GM23338 (cell line): ENCODE data around the gene TUBGCP2. TPM values are rescaled to one million over a fixed set of nuclear protein-coding genes. Genes with fewer than 3 reads are reported as not detected.

ENCODE experiments used
- ATAC-seq: fragments of 200-7000 bp; cut with Tn5 transposase; 3 replicates; pipeline ENCODE4 v1.9.1; 2020
- DNase-seq: peaks from one replicate; pipeline ENCODE4 v3.0.0-alpha.2; 2015; ENCODE audit warnings: low spot score
- H2AFZ ChIP-seq: fragments of 200-600 bp; sonication (generic); 2 replicates; pipeline ENCODE4 v1.8.0; 2016; ENCODE audit warnings: antibody characterized with exemption, mild to moderate bottlenecking, moderate library complexity
- H3F3A ChIP-seq: fragments of 200-600 bp; sonication (generic); replicated peaks from 2 replicates; pipeline ENCODE4 v1.8.0; 2017; ENCODE audit warnings: antibody characterized with exemption, mixed run types, low read depth
- H3K27ac ChIP-seq: fragments of 200-600 bp; sonication (generic); 2 replicates; pipeline ENCODE4 v1.6.1; 2016; ENCODE audit warnings: low read depth
- H3K27me3 ChIP-seq: fragments of 200-600 bp; sonication (generic); 2 replicates; pipeline ENCODE4 v1.8.0; 2016; ENCODE audit warnings: mild to moderate bottlenecking, mixed run types, moderate library complexity; ENCODE audit not compliant: insufficient read depth
- H3K36me3 ChIP-seq: fragments of 200-600 bp; sonication (generic); 2 replicates; pipeline ENCODE4 v1.8.0; 2016; ENCODE audit warnings: mild to moderate bottlenecking; ENCODE audit not compliant: insufficient read depth
- H3K4me1 ChIP-seq: fragments of 200-600 bp; sonication (generic); 2 replicates; pipeline ENCODE4 v1.8.0; 2016; ENCODE audit warnings: mild to moderate bottlenecking, moderate library complexity; ENCODE audit not compliant: insufficient read depth
- H3K4me2 ChIP-seq: fragments of 200-600 bp; sonication (generic); 2 replicates; pipeline ENCODE4 v1.7.1; 2017; ENCODE audit warnings: mixed run types
- H3K4me3 ChIP-seq: fragments of 200-600 bp; sonication (generic); 2 replicates; pipeline ENCODE4 v1.6.1; 2016; ENCODE audit warnings: mixed run types
- H3K79me2 ChIP-seq: fragments of 200-600 bp; sonication (generic); replicated peaks from 2 replicates; pipeline ENCODE4 v1.8.0; 2017; ENCODE audit warnings: mild to moderate bottlenecking; ENCODE audit not compliant: insufficient read depth
- H3K9me2 ChIP-seq: fragments of 200-600 bp; sonication (generic); 2 replicates; pipeline ENCODE4 v1.8.0; 2017; ENCODE audit not compliant: insufficient read depth
- H4K20me1 ChIP-seq: fragments of 200-600 bp; sonication (generic); replicated peaks from 2 replicates; pipeline ENCODE4 v1.8.0; 2017; ENCODE audit warnings: mild to moderate bottlenecking; ENCODE audit not compliant: insufficient read depth
- H3K27ac Mint-ChIP-seq: 2 replicates; pipeline ENCODE4 v1.8.0; 2020; ENCODE audit warnings: inconsistent platforms, mild to moderate bottlenecking, moderate library complexity, mixed read lengths
- H3K27me3 Mint-ChIP-seq: 3 replicates; pipeline ENCODE4 v1.8.0; 2022; ENCODE audit warnings: low read depth, mild to moderate bottlenecking, moderate library complexity, mixed read lengths, inconsistent platforms; ENCODE audit not compliant: insufficient read depth, poor library complexity
- H3K36me3 Mint-ChIP-seq: 3 replicates; pipeline ENCODE4 v1.8.0; 2021; ENCODE audit warnings: low read depth, mild to moderate bottlenecking, inconsistent platforms, moderate library complexity, mixed read lengths
- H3K4me1 Mint-ChIP-seq: 3 replicates; pipeline ENCODE4 v1.8.0; 2020; ENCODE audit warnings: mild to moderate bottlenecking, inconsistent platforms, mixed read lengths
- H3K4me3 Mint-ChIP-seq: 3 replicates; pipeline ENCODE4 v1.8.0; 2021; ENCODE audit warnings: moderate library complexity, mild to moderate bottlenecking, inconsistent platforms, mixed read lengths
- H3K9me3 Mint-ChIP-seq: 3 replicates; pipeline ENCODE4 v1.8.0; 2020; ENCODE audit warnings: moderate library complexity, mild to moderate bottlenecking, inconsistent platforms, mixed read lengths
- EZH2 ChIP-seq: fragments of 200-600 bp; sonication (generic); IDR thresholded peaks from one replicate; pipeline ENCODE4 v1.8.0; 2017; ENCODE audit warnings: antibody characterized with exemption, mild to moderate bottlenecking, low read depth; ENCODE audit not compliant: unreplicated experiment
- POLR2AphosphoS5 ChIP-seq: IDR thresholded peaks from 2 replicates; pipeline ENCODE4 v1.6.1; 2016; ENCODE audit warnings: antibody characterized with exemption, low read depth
- REST ChIP-seq: IDR thresholded peaks from one replicate; pipeline ENCODE4 v1.6.1; 2018; ENCODE audit warnings: antibody characterized with exemption; ENCODE audit not compliant: unreplicated experiment
- ZNF462 ChIP-seq: fragments of 250-450 bp; sonication (Bioruptor Pico); IDR thresholded peaks from 2 replicates; pipeline ENCODE4 v1.5.0; 2020; ENCODE audit warnings: mild to moderate bottlenecking, moderate library complexity
- polyA plus RNA-seq: library from polyadenylated mRNA; unstranded; fragments of >200 nt; fragmentation: Nextera tagmentation; extraction: Ambion mirVana; gene quantifications from 2 replicates; pipeline ENCODE4 v1.2.1, GENCODE V29; 2016
- total RNA-seq: library from RNA; depleted of rRNA; stranded (reverse); fragments of >200 nt; shearing (Covaris generic); gene quantifications from 2 replicates; pipeline ENCODE4 v1.2.3, GENCODE V29; 2014
- TF ChIP-seq, protein P1 (sequence below): IDR thresholded peaks from 2 replicates; pipeline ENCODE4 v1.6.1; 2016; ENCODE audit warnings: antibody characterized with exemption
- TF ChIP-seq, protein P2 (sequence below), 2 experiments: fragments of 200-600 bp in 1 of 2; sonication (generic) in 1 of 2; conservative IDR thresholded peaks; 2 replicates each; pipeline versions ENCODE4 v1.5.1 to v1.6.1; 2016 to 2017; ENCODE audit warnings: antibody characterized with exemption in 2 of 2, low read depth in 2 of 2, mild to moderate bottlenecking in 2 of 2, moderate library complexity in 1 of 2

Gene TUBGCP2
- total and polyA plus RNA-seq, 2 experiments from 2014 or later, result 59.6 to 67.7 TPM

- no peak for TF ChIP-seq REST
- TF ChIP-seq, protein P1, sequence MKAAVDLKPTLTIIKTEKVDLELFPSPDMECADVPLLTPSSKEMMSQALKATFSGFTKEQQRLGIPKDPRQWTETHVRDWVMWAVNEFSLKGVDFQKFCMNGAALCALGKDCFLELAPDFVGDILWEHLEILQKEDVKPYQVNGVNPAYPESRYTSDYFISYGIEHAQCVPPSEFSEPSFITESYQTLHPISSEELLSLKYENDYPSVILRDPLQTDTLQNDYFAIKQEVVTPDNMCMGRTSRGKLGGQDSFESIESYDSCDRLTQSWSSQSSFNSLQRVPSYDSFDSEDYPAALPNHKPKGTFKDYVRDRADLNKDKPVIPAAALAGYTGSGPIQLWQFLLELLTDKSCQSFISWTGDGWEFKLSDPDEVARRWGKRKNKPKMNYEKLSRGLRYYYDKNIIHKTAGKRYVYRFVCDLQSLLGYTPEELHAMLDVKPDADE, result no peak
- no peak for TF ChIP-seq POLR2AphosphoS5
- TF ChIP-seq, protein P2, sequence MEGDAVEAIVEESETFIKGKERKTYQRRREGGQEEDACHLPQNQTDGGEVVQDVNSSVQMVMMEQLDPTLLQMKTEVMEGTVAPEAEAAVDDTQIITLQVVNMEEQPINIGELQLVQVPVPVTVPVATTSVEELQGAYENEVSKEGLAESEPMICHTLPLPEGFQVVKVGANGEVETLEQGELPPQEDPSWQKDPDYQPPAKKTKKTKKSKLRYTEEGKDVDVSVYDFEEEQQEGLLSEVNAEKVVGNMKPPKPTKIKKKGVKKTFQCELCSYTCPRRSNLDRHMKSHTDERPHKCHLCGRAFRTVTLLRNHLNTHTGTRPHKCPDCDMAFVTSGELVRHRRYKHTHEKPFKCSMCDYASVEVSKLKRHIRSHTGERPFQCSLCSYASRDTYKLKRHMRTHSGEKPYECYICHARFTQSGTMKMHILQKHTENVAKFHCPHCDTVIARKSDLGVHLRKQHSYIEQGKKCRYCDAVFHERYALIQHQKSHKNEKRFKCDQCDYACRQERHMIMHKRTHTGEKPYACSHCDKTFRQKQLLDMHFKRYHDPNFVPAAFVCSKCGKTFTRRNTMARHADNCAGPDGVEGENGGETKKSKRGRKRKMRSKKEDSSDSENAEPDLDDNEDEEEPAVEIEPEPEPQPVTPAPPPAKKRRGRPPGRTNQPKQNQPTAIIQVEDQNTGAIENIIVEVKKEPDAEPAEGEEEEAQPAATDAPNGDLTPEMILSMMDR (conservative IDR thresholded peaks at IDR 0.05; ENCODE audit: low read depth in 2 of 2), result no peak
- TF ChIP-seq EZH2, result no peak
Measured at GRCh38 chr10:133293810-133294119, 14.9 kb downstream of the TUBGCP2 start (continued).

- no peak for DNase-seq
Measured at GRCh38 chr10:133292919-133293809, 15.5 kb downstream of the TUBGCP2 start.

More at GRCh38 chr10:133292919-133293809, 15.5 kb downstream of the TUBGCP2 start:
- no peak overlapping the region for H2AFZ ChIP-seq
- no peaks in the 10 kb centered on the region for H3K27me3 ChIP-seq
- Mint-ChIP-seq H3K27ac (no peak overlapping the region), H3K4me3 (no peak overlapping the region), H3K9me3 (no peaks in the 10 kb centered on the region), H3K27me3 (peaks cover 7% of the 10 kb centered on the region), H3K4me1 (no peaks in the 10 kb centered on the region), H3K36me3 (peaks cover 58% of the 10 kb centered on the region)
- H3K9me2 ChIP-seq, result no peaks in the 10 kb centered on the region
- no peak overlapping the region for H3K27ac ChIP-seq
- H3F3A ChIP-seq, result no peaks in the 10 kb centered on the region
- H3K4me3 ChIP-seq, result no peak overlapping the region
- no peaks in the 10 kb centered on the region; the same call in 1 of the 2 replicates for H4K20me1 ChIP-seq
- no peaks in the 10 kb centered on the region for H3K4me1 ChIP-seq
- H3K79me2 ChIP-seq, result no peaks in the 10 kb centered on the region
- no peak overlapping the region for H3K4me2 ChIP-seq
- no peak for TF ChIP-seq ZNF462 (CRISPR knock-in tag)
- no peak for ATAC-seq
- no peaks in the 10 kb centered on the region; the same call in 1 of the 2 replicates for H3K36me3 ChIP-seq
